Spleen (tissue), 11 donors: ENCODE results near the gene PDE4B. TPM values are rescaled to one million over a fixed set of nuclear protein-coding genes. Genes with fewer than 3 reads are reported as not detected.
A peak's percentile ranks its signal among the peaks of the same experiment; 100 is the strongest.

Experiments
- DNase-seq: peaks from one replicate; pipeline ENCODE4 v3.0.0-alpha.2; 2020
- H3K27ac ChIP-seq, 8 donors: fragments of 200-600 bp; sonication (generic) in 7 of 8; 1 replicate in 4 of 8; 2 replicates in 4 of 8; pipeline versions ENCODE4 v1.5.0 to v1.8.0; 2016 to 2021; ENCODE audit warnings: inconsistent platforms in 4 of 8, mild to moderate bottlenecking in 4 of 8, moderate library complexity in 1 of 8
- H3K27me3 ChIP-seq, 7 donors: fragments of 200-600 bp; sonication (generic) in 6 of 7; replicated peaks in 1 of 7; 1 replicate in 4 of 7; 2 replicates in 3 of 7; pipeline versions ENCODE4 v1.5.0 to v1.8.0; 2016 to 2021; ENCODE audit warnings: inconsistent platforms in 3 of 7, mild to moderate bottlenecking in 1 of 7
- H3K36me3 ChIP-seq, 6 donors: fragments of 200-600 bp; sonication (generic) in 5 of 6; 1 replicate in 4 of 6; 2 replicates in 2 of 6; pipeline versions ENCODE4 v1.5.0 to v1.8.0; 2016 to 2021; ENCODE audit warnings: inconsistent platforms in 2 of 6
- H3K4me1 ChIP-seq, 6 donors: fragments of 200-600 bp; sonication (generic) in 5 of 6; 1 replicate in 3 of 6; 2 replicates in 3 of 6; pipeline versions ENCODE4 v1.5.0 to v1.8.0; 2016 to 2021; ENCODE audit warnings: inconsistent platforms in 3 of 6
- H3K4me3 ChIP-seq, 8 donors: fragments of 200-600 bp; sonication (generic) in 7 of 8; 1 replicate in 4 of 8; 2 replicates in 4 of 8; pipeline versions ENCODE4 v1.5.0 to v1.8.0; 2016 to 2021; ENCODE audit warnings: inconsistent platforms in 4 of 8, mild to moderate bottlenecking in 4 of 8, moderate library complexity in 2 of 8
- H3K9me3 ChIP-seq, 8 donors: fragments of 200-600 bp; sonication (generic) in 7 of 8; 1 replicate in 4 of 8; 2 replicates in 4 of 8; pipeline versions ENCODE4 v1.5.0 to v1.8.0; 2016 to 2021; ENCODE audit warnings: inconsistent platforms in 4 of 8
- CTCF ChIP-seq, 11 experiments: fragments of 200-600 bp in 7 of 11; fragments of 450-650 bp in 4 of 11; sonication (generic) in 4 of 11; IDR thresholded peaks in 8 of 11; conservative IDR thresholded peaks in 3 of 11; 1 replicate in 7 of 11; 2 replicates in 4 of 11; pipeline versions ENCODE4 v1.4.0 to v1.8.0; 2016 to 2021; ENCODE audit warnings: antibody characterized with exemption in 11 of 11, inconsistent platforms in 4 of 11, mild to moderate bottlenecking in 1 of 11
- POLR2A ChIP-seq, 3 donors: fragments of 450-650 bp; IDR thresholded peaks; one replicate each; pipeline ENCODE4 v1.5.1; 2017; ENCODE audit warnings: antibody characterized with exemption in 3 of 3, mild to moderate bottlenecking in 1 of 3
- POLR2AphosphoS5 ChIP-seq, 3 donors: sonication (generic); formaldehyde crosslinking; IDR thresholded peaks; one replicate each; pipeline ENCODE4 v1.5.1; 2017; ENCODE audit warnings: antibody characterized with exemption in 3 of 3
- WGBS, 5 donors: extraction: QIAGEN DNeasy Blood & Tissue Kit in 3 of 5; methylation state at CpG; one replicate each; pipeline versions ENCODE4 v1.1.5 to v1.1.7; 2013 to 2018; 5-methylcytosine and 5-hydroxymethylcytosine counted together
- intact Hi-C: fragments of 100-400 bp; cut with DNase I; formaldehyde crosslinking; loops from one replicate; pipeline ENCODE4 v1.15.0; 2023; ENCODE audit warnings: low total_unique reads
- polyA plus RNA-seq, 3 donors: library from polyadenylated mRNA; stranded (reverse); fragments of 200-250 nt; gene quantifications; one replicate each; pipeline ENCODE4 v1.2.1, GENCODE V29; 2013
- total RNA-seq, 7 donors: library from RNA; depleted of rRNA in 3 of 7; stranded (reverse); fragments of >200 nt in 3 of 7; fragmentation: NEBNext Ultra II Directional in 4 of 7; extraction: Animal tissue kit (Norgen Biotek cat#: 25700) in 4 of 7; gene quantifications; one replicate each; pipeline versions ENCODE4 v1.1.0 to v1.2.1, GENCODE V29; 2016 to 2021
- donor health status: healthy with polysubstance abuse.
- donor health status: DM: no; HTN: no; CAD: no; lungs with moderate emphysema.
- donor health status: DM: no; HTN: no; CAD: no.
- donor health status: Bipolar disorder and iron deficiency.
- donor health status: healthy.
- donor health status: DM: no; HTN: no; CAD: no.
- donor health status: DM: yes; HTN: yes; CAD: no.

The PDE4B gene
- total and polyA plus RNA-seq, 10 donors: 12.6 to 88.2 (median 51.9) TPM

- peaks cover 0 to 15% (median 4%) of the 10 kb centered on the region in 6 donors for H3K4me1 ChIP-seq
- intact Hi-C loops: no loop called here
- no peak for DNase-seq
- H3K27ac ChIP-seq: no peak overlapping the region
- no peaks in the 10 kb centered on the region for H3K27me3 ChIP-seq
- H3K9me3 ChIP-seq: peaks cover 0 to 3% (median 0%) of the 10 kb centered on the region in 8 donors
- H3K4me3 ChIP-seq: no peak overlapping the region
- TF ChIP-seq CTCF (IDR thresholded peaks at IDR 0.05 in 8 of 11, conservative IDR thresholded peaks at IDR 0.05 in 3 of 11): no peak
- no peak for TF ChIP-seq POLR2A (IDR thresholded peaks at IDR 0.05)
- TF ChIP-seq POLR2AphosphoS5 (IDR thresholded peaks at IDR 0.05): no peak
- H3K36me3 ChIP-seq: no peaks in the 10 kb centered on the region
Measured at GRCh38 chr1:66313429-66313828, 520.7 kb downstream of the PDE4B start.

- Histone ChIP-seq H3K9me3 (no peaks in the 10 kb centered on the region), H3K27me3 (no peaks in the 10 kb centered on the region), H3K36me3 (no peaks in the 10 kb centered on the region), H3K4me3 (no peak overlapping the region), H3K4me1 (peaks cover 0 to 15% (median 4%) of the 10 kb centered on the region in 6 donors), H3K27ac (no peak overlapping the region)
- no peak for TF ChIP-seq POLR2A (IDR thresholded peaks at IDR 0.05)
- TF ChIP-seq CTCF (IDR thresholded peaks at IDR 0.05 in 8 of 11, conservative IDR thresholded peaks at IDR 0.05 in 3 of 11): no peak
- DNase-seq: no peak
- intact Hi-C loops: no loop called here
- 69 to 82% (median 76%) methylated on average over 4 of the region's 4 CpGs for WGBS, 5 donors
Measured at GRCh38 chr1:66315671-66316070, 523.0 kb downstream of the PDE4B start.

GRCh38 chr1:66316464-66317247 is 524.0 kb downstream of the PDE4B start:
- Histone ChIP-seq H3K27ac (peak overlapping the region in 5 of 8 donors; percentile 19 to 48 (median 36)), H3K4me1 (peaks cover 0 to 15% (median 4%) of the 10 kb centered on the region in 6 donors), H3K27me3 (no peaks in the 10 kb centered on the region), H3K9me3 (no peaks in the 10 kb centered on the region), H3K4me3 (no peak overlapping the region), H3K36me3 (no peaks in the 10 kb centered on the region)
- TF ChIP-seq CTCF (IDR thresholded peaks at IDR 0.05 in 8 of 11, conservative IDR thresholded peaks at IDR 0.05 in 3 of 11): no peak
- no peak for TF ChIP-seq POLR2AphosphoS5 (IDR thresholded peaks at IDR 0.05)
- no peak for TF ChIP-seq POLR2A (IDR thresholded peaks at IDR 0.05)
- intact Hi-C loops: no loop called here
- WGBS, 5 donors: 38 to 61% (median 53%) methylated on average over 3 of the region's 3 CpGs
- no peak for DNase-seq

GRCh38 chr1:66317248-66317515 is 524.5 kb downstream of the PDE4B start:
- Histone ChIP-seq H3K36me3 (no peaks in the 10 kb centered on the region), H3K27ac (peak overlapping the region in 5 of 8 donors; percentile 19 to 48 (median 36)), H3K4me3 (no peak overlapping the region), H3K4me1 (peaks cover 0 to 15% (median 4%) of the 10 kb centered on the region in 6 donors), H3K27me3 (no peaks in the 10 kb centered on the region), H3K9me3 (no peaks in the 10 kb centered on the region)
- intact Hi-C loops: no loop called here
- DNase-seq: no peak
- TF ChIP-seq CTCF (IDR thresholded peaks at IDR 0.05 in 8 of 11, conservative IDR thresholded peaks at IDR 0.05 in 3 of 11): no peak
- no peak for TF ChIP-seq POLR2AphosphoS5 (IDR thresholded peaks at IDR 0.05)
- TF ChIP-seq POLR2A (IDR thresholded peaks at IDR 0.05): no peak
- WGBS, 5 donors: 71 to 84% (median 73%) methylated on average over 1 of the region's 1 CpG
